GM19238 (cell line): ENCODE measurements around the gene ELOB.

Experiments
- DNase-seq: peaks from one replicate; pipeline ENCODE4 v3.0.0; 2011; ENCODE audit warnings: low spot score; ENCODE audit not compliant: insufficient read length

Gene ELOB

GRCh38 chr16:2768403-2769089, 8.5 kb downstream of the ELOB start:
- no peak for DNase-seq

GRCh38 chr16:2767891-2768290, 9.2 kb downstream of the ELOB start:
- no peak for DNase-seq

- DNase-seq, result no peak
These were observed 9.8 kb downstream of the ELOB start for GRCh38 chr16:2767140-2767731.

- DNase-seq, result no peak
These were observed 10.5 kb downstream of the ELOB start for GRCh38 chr16:2766430-2767139.

- DNase-seq, result no peak
These were observed 11.3 kb downstream of the ELOB start for GRCh38 chr16:2765462-2766404.

GRCh38 chr16:2764718-2765117, 12.4 kb downstream of the ELOB start:
- no peak for DNase-seq

- no peak for DNase-seq
These were observed 13.9 kb downstream of the ELOB start for GRCh38 chr16:2763173-2763572.

GRCh38 chr16:2762711-2763110, 14.4 kb downstream of the ELOB start:
- DNase-seq, result no peak

- DNase-seq, result no peak
These were observed 15.0 kb downstream of the ELOB start for GRCh38 chr16:2761886-2762583.

- no peak for DNase-seq
These were observed 15.6 kb downstream of the ELOB start for GRCh38 chr16:2761472-2761871.

GRCh38 chr16:2757344-2757743, 19.7 kb downstream of the ELOB start:
- DNase-seq, result no peak

GRCh38 chr16:2756288-2757015, 20.6 kb downstream of the ELOB start:
- no peak for DNase-seq

GRCh38 chr16:2755158-2755557, 21.9 kb downstream of the ELOB start:
- no peak for DNase-seq

GRCh38 chr16:2753733-2754020, 23.4 kb downstream of the ELOB start:
- no peak for DNase-seq

- DNase-seq, result peak; percentile 86
These were observed 24.0 kb downstream of the ELOB start for GRCh38 chr16:2752850-2753732.

GRCh38 chr16:2752035-2752849, 24.8 kb downstream of the ELOB start, which contains the start of gene SRRM2:
TSS of gene SRRM2 (plus strand) at chr16:2752638. CDS start at chr16:2756365, 3,727 bp downstream.
- peak; percentile 98 for DNase-seq

- DNase-seq, result peak; percentile 84
These were observed 25.5 kb downstream of the ELOB start for GRCh38 chr16:2751577-2752034.

GRCh38 chr16:2749936-2750335, 27.1 kb downstream of the ELOB start:
- DNase-seq, result no peak
